CD4-positive, alpha-beta T cell treated with Interleukin-6 for 4 hours (primary cell): ENCODE measurements around the gene IL16.

ENCODE experiments used
- DNase-seq: peaks from one replicate; pipeline ENCODE4 v3.0.0-alpha.2; 2020; ENCODE audit warnings: mixed read lengths

IL16 gene

GRCh38 chr15:81277851-81278250 lies 81.2 kb downstream of the IL16 start:
- DNase-seq: no peak

DNA sequence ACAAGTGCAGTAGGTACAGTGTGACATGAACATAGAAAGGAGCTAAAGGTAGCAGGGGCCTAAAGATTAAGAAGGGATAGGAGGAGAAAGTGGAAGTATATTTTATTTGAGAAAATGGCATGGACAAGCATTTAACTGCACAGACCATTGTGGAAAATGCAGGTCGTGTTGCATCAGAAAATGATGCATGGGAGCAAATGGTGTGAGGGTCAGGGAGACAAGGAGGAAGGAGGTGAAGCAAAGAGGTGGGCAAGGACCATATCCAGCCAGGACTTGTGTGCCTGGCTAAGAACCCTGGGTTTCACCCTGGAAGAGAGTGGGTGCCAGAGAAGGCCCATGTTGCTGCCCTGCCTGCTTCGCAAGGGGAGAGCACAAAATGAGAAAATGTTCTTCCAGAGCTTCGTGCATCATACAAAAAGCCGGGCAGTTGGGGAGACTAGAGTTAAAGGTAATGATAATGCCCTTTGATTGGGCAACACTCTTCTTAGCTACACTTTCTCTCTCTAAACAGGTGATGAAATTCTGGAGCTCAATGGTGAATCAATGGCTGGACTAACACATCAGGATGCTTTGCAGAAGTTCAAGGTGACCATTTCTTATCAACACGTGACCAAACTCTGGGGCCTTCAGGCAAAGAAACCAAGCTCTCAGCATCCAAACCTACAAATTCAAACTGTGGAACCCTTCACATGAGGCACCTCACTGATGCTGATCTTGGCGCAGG lies 81.8 kb downstream of the IL16 start:
- DNase-seq: no peak

- DNase-seq: no peak
These were observed 83.2 kb downstream of the IL16 start for GRCh38 chr15:81279621-81280485.

DNA sequence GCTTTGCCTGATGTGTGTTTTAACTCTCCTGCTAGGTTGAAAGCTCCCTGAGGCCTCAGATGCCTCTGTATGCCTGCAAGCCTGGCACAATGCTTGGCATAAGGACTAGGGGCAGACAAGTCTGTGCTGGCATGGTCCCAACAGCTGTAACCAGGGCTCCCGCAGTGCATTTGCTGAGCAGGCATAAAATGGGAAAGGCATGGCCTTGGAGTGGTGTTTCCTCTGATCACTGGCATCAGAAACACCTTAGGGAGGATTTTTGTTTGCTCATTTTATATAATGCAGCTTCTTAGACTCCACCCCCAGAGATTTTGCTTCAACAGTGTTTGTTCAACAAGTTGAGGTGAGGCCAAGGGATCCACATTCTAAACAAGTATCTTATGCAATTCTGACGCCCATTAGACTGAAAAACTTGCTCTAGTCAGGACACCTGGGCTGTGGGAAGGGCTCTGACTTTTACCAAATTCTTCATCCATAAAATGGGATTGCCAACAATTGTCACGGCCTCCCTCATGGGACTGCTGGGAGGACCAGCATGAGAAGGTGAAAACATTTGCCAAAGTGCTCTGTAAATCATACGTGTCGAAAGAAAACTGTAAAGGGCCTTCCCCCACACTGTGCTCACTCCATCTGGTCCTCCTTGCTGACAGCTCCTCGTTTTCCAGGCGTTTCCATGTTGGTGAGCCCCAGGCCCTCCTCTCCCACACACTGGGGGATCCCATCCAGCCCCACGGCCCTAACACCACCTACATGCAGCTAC lies 84.2 kb downstream of the IL16 start:
- DNase-seq: no peak

GRCh38 chr15:81281456-81281735 lies 84.7 kb downstream of the IL16 start:
- DNase-seq: no peak

GRCh38 chr15:81281766-81282605 lies 85.3 kb downstream of the IL16 start:
- DNase-seq: no peak

- no peak for DNase-seq
These were observed 85.9 kb downstream of the IL16 start for GRCh38 chr15:81282606-81282895.

DNA sequence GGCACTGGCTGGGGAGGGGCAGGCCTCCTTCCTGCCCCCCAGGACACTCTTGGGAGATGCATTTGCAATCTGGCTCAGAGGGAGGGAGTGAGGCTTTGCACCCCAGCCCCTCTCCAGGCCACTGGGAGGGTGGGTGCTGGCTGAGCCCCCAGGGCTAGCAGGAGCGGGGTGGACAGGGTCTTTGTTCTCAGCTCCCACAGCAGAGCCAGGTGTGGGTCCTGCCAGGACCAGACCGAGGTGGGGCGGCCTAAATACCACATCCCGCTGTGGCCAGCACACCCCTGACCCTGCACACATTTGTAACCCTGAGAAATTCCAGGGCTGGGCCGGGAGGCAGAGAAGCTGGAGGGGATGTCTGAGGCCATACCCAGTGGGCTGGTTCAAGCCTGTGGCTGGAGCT lies 86.2 kb downstream of the IL16 start:
- no peak for DNase-seq

DNA sequence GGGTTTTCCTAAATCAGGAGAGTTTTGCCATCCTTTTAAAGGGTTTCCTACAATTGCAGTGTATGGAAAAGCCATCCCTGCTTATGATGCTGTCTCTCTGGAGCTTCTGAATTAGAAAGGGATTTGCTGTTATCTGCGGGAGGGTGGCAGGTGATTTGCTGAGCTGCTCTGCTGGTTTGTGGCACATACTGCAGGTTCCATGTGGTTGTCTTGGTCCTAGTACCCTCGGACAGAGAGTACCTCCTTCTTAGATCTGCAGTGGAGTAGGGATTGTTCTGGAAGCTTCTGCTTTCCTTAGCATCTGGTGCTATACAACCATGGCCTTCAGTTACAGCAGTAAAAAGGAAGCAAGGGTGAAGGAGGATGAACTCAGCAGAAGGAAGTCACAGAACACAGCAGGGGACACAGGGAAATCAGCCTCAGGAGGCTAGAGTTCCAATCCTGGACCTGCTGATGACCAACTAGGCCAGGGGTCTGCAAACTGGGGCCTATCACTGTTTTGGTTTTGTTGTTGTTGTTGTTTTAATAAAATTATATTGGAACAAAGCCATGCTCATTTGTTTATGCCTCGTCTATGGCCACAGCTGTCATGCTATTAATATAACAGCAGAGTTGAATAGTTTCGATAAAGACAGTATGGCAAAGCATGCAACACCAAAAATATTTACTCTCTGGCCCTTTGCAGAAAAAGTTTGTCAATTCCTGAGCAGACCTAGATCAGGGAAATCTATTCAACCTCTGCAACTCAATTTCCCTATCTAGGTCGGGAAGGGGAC lies 87.8 kb downstream of the IL16 start:
- no peak for DNase-seq

- no peak for DNase-seq
These were observed 88.8 kb downstream of the IL16 start for GRCh38 chr15:81285461-81285860.

DNA sequence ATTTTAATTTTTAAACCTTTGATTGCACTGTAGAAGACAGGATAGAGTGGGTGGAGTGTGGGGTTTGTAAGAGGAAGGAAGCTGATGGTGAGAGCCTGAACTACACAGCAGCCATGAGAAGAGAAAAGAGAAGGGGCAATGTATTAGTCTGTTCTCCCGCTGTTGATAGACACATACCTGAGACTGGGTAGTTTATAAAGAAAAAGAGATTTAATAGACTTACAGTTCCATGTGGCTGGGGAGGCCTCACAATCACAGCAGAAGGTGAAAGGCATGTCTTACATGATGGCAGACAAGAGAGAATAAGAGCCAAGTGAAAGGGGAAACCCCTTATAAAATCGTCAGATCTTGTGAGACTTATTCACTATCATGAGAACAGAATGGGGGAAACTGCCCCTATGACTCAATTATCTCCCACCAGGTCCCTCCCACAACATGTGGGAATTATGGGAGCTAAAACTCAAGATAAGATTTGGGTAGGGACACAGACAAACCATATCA lies 90.0 kb downstream of the IL16 start:
- peak; percentile 42 for DNase-seq

- no peak for DNase-seq
These were observed 91.4 kb downstream of the IL16 start for GRCh38 chr15:81288040-81288439.

DNA sequence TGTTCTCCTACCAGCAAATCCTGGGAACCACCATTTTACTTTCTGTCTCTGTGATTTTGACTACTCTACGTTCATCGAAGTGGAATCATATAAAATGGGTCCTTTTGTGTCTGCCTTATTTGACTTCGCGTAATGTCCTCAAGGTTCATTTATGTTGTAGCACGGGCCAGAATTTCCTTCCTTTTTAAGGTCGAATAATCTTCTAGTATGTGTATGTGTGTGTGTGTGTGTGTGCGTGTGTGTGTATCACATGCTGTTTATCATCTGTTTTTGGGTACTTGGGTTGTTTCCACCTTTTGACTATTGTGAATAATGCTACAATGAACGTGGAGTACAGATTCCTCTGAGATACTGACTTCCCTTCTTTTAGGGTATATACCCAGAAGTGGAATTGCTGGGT lies 91.9 kb downstream of the IL16 start:
- no peak for DNase-seq

DNA sequence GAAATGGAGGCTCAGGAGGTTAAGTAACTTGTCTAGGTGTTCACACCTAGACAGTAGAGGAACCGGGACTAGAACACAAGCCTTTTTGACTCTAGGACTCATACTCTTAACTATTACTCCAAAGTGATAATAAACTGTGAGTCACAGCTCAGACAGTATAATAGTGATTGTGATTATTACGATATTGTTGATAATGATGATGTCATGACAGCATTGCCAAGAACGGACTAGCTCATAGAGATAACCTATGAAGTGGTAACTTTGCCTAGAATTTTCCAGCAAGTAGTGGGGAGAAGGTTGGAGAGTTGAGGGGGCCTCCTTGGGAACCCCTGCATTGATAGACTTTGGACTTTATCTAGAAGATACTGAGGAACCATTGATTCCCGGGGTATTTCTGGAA lies 93.2 kb downstream of the IL16 start:
- DNase-seq: no peak

GRCh38 chr15:81291916-81292522 lies 95.3 kb downstream of the IL16 start:
- no peak for DNase-seq

GRCh38 chr15:81292523-81293001 lies 95.9 kb downstream of the IL16 start:
- DNase-seq: peak; percentile 58

DNA sequence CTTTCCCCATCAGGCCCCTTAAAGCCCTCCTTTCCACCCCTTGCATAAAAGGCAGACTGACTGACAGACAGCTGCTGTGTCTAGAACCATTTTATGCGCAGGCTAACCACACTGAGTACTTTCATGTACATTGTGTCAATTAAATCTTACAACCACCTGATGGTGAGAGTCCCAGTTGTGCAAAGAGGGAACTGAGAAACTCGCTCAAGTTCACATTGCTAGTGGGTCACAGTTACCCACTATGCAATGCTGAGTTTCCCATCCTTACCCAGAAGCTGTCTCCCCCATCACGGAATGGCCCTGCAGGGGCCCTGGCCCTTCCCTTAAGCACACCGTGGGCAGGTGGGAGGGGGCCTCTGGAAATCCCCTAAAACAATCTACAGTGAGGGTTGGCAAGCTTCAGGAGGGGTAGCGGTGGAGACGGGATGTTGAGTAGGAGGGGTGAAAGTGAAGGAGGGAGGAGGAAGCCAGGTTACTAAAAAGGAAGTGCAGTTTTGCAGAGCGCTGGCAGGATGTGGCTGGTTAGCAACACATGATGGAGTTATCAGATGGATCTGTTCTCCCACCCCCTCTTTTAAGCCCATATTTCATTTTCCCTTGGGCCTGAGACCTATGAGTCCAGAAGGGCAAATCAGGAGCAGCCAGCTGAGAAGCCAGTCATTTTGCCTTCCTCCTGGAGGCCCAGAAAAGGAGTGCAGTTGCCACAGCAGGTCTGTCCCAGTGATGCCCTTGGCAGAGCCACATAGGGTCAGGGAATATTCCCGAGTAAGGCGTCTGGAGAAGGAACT lies 97.2 kb downstream of the IL16 start:
- peak; percentile 82 for DNase-seq

DNA sequence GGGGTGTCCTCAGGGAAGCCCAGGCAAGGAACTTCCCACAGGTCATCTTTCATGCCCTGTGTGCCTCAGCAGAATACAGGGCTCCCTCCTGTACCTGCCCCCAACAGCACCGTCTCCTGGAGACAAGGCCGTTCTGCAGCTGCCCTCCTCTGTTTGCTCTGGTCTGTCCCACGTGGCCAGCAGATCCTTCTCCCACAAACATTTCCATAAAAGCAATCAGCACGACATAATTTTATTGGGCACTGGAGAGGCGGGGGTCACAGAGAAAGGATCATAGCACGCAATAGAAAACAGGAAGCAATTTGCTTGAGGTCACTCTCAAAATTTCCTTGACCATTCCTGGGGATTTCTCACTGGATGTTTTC lies 97.8 kb downstream of the IL16 start:
- DNase-seq: peak; percentile 34

DNA sequence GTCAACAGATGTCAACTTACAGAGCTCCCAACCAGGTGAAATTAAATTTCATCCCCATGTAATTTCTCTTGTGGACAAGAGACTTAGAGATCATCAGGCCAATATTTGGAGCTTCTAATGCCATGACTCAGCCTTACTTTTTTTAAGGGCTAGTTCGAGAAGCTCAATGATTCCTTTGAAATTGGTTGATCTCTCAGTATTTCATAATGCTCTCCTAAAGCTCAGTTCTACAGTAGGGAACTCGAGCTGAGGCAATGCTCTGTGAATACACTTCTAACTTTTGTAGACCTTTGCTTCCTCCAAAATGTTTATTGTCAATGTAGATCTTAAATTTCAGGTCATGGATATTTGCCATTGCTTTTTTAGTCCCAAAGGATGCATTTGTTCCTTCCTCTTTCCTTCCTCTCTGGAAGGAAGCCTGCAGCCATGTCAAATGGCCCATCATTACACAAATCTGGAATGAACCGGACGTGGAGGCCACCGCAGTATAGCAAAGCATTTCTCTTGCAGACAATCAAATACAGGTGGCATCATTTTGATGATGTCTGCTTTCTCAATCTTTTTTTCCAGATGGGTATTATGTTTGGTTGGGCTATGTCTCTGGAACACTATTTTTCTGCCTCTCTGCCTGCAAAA lies 98.9 kb downstream of the IL16 start:
- peak; percentile 34 for DNase-seq

GRCh38 chr15:81296186-81296585 lies 99.5 kb downstream of the IL16 start:
- no peak for DNase-seq
